Inferior parietal cortex (tissue), 1 donor: ENCODE measurements around the gene PRR20E.
"Not testable (repeated sequence)": the region's sequence is repeated elsewhere in the genome, so short reads cannot be mapped to it uniquely, and the experiment has no call there.

Experiments used
- DNase-seq: peaks from one replicate; pipeline ENCODE4 v3.0.0-alpha.2; 2016; ENCODE audit errors: extremely low spot score

Gene PRR20E

DNA sequence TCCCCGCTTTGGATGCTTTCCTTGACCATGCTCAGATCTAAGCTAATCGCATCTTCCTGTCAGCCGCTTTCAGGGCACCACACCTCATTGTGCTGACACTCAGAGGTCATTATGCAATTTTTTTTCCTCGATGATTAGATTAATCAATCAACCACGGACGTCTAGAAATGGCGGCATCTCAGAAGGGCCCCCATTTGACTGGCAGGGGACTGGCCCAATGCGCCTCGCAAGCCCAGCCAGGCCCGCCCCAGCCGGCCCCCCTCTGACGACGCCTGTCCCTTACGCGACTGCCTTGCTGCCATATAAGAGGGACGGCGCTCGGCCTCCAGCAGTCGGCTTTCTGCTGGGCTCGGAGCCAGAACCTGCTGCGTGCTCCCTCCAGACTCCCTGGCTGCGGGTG, at the start of gene PRR20E:
TSS of gene PRR20E (plus strand) at position 301 of the 400 bp plus-strand sequence. CDS start 387 bp downstream, outside the sequence.
- not testable (repeated sequence) for DNase-seq

GRCh38 chr13:57123681-57124080, 43.3 kb upstream of the PRR20E start:
- peak; percentile 39 for DNase-seq

DNA sequence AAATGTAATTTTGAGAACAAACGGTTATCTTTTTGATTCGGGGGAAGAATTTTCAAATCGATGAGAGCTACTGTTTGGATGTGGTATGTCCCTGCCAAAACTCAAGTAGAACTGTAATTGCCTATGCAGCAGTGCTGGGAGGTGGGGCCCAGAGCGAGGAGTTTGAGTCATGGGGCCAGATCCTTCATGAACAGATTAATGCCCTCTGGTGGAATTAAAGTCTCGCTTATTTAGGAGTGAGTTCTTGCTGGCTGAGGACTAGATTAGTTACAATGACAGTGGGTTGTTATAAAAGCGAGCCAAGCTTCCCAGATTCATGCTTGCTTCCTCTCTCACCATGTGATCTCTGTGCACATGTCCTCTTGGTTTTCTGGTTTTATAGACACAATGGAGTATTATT, 38.1 kb upstream of the PRR20E start:
- DNase-seq: no peak

- no peak for DNase-seq
Measured at GRCh38 chr13:57136093-57136492, 30.9 kb upstream of the PRR20E start.

GRCh38 chr13:57137585-57137984, 29.4 kb upstream of the PRR20E start:
- DNase-seq: no peak

DNA sequence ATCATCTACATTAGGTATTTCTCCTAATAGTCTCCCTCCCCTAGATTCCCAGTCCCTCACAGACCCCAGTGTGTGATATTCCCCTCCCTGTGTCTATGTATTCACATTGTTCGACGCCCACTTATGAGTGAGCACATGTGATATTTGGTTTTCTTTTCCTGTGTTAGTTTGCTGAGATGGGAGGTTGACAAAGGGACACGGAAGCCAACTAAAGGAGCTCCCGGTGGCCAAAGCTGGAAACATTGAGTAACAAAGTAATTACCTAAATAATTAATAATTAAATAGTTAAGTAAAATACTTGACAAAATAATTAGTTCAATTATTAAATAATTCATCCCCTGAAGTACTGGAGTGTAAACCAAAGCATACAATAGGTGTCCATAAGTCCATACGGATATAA, 28.0 kb upstream of the PRR20E start:
- DNase-seq: no peak

- not testable (repeated sequence) for DNase-seq
Measured at GRCh38 chr13:57139781-57140180, 27.2 kb upstream of the PRR20E start.

DNA sequence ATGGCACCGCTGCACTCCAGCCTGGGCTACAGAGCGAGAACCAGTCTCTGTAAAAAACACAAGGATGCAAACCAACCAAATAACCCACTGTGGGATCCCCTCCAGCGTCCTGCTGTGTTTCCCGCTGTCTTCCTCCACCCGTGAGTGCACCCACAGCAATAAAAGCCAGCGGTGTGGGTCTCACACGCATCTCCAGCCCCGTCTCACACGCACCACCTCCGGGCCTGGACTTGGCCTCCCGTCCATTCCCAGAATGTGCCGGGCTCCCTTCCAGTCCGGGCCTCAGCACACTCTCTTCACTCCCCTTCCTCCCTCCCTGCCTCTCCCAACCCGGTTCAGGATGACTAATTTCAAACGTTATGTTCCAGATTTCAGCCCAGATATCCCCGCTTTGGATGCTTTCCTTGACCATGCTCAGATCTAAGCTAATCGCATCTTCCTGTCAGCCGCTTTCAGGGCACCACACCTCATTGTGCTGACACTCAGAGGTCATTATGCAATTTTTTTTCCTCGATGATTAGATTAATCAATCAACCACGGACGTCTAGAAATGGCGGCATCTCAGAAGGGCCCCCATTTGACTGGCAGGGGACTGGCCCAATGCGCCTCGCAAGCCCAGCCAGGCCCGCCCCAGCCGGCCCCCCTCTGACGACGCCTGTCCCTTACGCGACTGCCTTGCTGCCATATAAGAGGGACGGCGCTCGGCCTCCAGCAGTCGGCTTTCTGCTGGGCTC, 26.6 kb upstream of the PRR20E start, which contains the start of gene PRR20A:
TSS of gene PRR20A (plus strand) at position 684 of the 734 bp plus-strand sequence. CDS start 387 bp downstream, outside the sequence.
- DNase-seq: not testable (repeated sequence)

GRCh38 chr13:57147188-57147587, 19.8 kb upstream of the PRR20E start, which contains the start of gene PRR20B:
Gene PRR20B, plus strand, starts transcription at chr13:57147488. Its CDS starts 387 bp downstream, at chr13:57147875.
- DNase-seq: not testable (repeated sequence)

GRCh38 chr13:57148106-57148505, 18.9 kb upstream of the PRR20E start:
- DNase-seq: not testable (repeated sequence)

DNA sequence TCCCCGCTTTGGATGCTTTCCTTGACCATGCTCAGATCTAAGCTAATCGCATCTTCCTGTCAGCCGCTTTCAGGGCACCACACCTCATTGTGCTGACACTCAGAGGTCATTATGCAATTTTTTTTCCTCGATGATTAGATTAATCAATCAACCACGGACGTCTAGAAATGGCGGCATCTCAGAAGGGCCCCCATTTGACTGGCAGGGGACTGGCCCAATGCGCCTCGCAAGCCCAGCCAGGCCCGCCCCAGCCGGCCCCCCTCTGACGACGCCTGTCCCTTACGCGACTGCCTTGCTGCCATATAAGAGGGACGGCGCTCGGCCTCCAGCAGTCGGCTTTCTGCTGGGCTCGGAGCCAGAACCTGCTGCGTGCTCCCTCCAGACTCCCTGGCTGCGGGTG, 13.2 kb upstream of the PRR20E start, which contains the start of gene PRR20C:
TSS of gene PRR20C (plus strand) at position 301 of the 400 bp plus-strand sequence. CDS start 387 bp downstream, outside the sequence.
- not testable (repeated sequence) for DNase-seq

DNA sequence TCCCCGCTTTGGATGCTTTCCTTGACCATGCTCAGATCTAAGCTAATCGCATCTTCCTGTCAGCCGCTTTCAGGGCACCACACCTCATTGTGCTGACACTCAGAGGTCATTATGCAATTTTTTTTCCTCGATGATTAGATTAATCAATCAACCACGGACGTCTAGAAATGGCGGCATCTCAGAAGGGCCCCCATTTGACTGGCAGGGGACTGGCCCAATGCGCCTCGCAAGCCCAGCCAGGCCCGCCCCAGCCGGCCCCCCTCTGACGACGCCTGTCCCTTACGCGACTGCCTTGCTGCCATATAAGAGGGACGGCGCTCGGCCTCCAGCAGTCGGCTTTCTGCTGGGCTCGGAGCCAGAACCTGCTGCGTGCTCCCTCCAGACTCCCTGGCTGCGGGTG, 6.7 kb upstream of the PRR20E start, which contains the start of gene PRR20D:
TSS of gene PRR20D (plus strand) at position 301 of the 400 bp plus-strand sequence. CDS start 387 bp downstream, outside the sequence.
- DNase-seq: not testable (repeated sequence)

DNA sequence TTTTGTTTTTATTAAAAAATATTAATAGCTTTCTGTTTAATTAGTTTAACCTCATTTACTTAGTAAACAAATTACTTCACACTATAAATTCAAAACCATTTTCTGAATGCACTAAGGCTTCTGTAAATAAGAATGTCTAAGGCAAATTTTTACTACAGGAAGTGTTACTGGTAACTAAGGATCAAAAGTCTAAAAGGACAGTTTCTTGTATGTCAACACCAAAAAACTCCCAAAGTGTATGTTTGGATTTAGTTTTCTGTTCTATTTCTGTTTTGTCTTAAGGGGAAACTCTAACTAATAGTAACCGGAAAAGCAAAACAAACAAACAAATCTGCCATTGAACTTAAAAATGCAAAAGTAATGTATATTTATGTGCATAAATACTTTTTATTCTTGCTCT, 24.7 kb downstream of the PRR20E start:
- DNase-seq: no peak

DNA sequence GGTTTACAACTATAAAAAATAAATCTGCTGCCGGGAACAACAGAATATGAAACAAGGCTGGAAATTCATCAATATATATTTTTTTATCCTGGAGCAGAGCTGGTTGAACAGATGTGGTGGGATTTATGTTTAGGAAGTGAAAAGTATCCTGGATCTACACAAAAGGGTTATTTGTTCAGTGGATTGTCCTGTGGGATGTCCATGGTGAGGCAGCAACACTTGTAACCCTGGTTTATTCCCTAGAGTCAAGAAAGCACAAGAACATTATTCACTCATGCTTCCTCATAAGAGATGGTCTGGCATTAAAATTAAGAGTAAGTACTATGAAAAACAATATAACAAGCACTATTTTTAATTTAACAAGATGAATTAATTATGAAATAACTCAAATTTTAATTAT, 46.0 kb downstream of the PRR20E start:
- no peak for DNase-seq
